HUES48 (cell line): ENCODE results near the gene IL17F.
A peak's percentile ranks its signal among the peaks of the same experiment; 100 is the strongest.

ENCODE experiments used
- H3K27ac ChIP-seq: one replicate; pipeline ENCODE4 v1.7.0; 2013; ENCODE audit warnings: low read depth, low read length, inconsistent platforms
- H3K27me3 ChIP-seq: 2 replicates; pipeline ENCODE4 v1.6.1; 2013; ENCODE audit warnings: mild to moderate bottlenecking, low read length; ENCODE audit not compliant: control insufficient read depth, insufficient read depth
- H3K36me3 ChIP-seq: 2 replicates; pipeline ENCODE4 v1.6.1; 2013; ENCODE audit warnings: low read length; ENCODE audit not compliant: control insufficient read depth, insufficient read depth
- H3K4me1 ChIP-seq: 2 replicates; pipeline ENCODE4 v1.6.1; 2013; ENCODE audit warnings: mild to moderate bottlenecking, low read length; ENCODE audit not compliant: control insufficient read depth, insufficient read depth
- H3K4me3 ChIP-seq: 2 replicates; pipeline ENCODE4 v1.5.1; 2013; ENCODE audit warnings: mild to moderate bottlenecking, low read depth, low read length
- H3K9ac ChIP-seq: 2 replicates; pipeline ENCODE4 v1.6.1; 2013; ENCODE audit warnings: mild to moderate bottlenecking, low read depth, low read length, moderate library complexity
- H3K9me3 ChIP-seq: 2 replicates; pipeline ENCODE4 v1.6.1; 2013; ENCODE audit warnings: low read length; ENCODE audit not compliant: control insufficient read depth, insufficient read depth

The IL17F gene

DNA sequence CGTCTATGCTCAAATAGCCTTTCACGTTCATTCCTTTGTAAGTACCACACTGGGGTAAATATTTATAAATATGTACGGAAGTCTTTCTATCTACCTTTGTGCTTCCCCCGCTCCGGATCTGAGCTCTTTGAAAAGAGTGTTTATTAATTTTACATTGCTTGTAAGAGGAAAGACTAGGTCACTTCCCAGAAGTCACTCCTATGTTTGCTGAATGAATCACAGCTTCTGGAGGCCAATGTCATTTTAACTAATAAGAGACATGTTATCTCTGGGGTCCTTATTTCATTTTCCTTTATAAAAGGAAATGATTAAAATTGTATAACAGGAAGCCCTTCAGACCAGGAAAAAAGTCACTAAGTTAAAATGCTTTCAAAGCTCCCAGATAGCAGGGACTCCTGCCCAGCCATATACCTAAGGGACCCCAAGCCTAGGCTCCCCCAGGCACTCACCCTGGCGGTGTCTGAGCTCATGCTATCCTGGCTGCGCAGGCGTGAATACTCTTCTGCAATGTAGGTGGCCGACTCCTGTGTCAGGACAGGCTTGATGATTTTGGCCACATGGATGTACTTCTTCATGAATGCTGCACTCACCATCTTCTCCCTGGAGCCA is 27.7 kb upstream of the IL17F start:
- Histone ChIP-seq H3K4me3 (no peak overlapping the region), H3K36me3 (peaks cover 99% of the 10 kb centered on the region)

DNA sequence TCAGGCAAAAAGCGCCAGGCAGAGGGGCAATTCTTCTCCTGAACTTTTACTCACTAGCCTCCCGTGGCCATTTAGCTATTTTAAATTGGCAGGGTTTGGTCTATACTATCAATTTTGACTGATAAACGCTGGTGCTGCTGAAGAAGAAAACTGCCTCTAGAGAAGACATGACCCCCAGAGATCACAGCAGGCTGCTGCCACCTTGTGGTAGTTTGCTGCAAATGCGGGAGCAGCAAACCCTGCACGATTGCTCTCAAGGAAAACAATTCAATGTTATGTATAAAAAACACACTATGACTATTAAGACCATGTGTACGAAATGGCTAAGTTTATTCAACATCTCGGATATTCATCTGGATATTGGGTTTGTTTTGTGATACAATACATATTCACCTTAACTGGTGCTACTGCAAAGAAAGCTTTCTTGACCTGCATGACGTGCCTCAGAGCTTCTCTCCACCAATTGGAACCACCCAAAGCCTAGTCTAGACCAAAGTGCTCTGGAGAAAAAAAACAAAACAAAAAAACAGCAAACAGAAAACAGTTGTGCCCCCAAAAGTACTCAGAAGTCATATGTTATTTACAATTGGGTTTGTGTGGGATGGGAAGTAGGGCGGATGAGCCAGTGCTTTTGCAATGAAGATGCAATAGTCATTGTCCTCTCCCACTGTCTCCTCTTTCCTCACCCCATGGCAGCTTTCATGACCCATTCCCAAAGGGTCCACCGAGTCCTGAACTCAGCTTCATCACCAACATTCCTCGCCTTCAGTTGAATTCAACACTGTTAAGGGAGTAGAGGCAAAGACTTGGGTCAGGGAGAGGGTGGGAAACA is 19.6 kb upstream of the IL17F start:
- peaks cover 84% of the 10 kb centered on the region for H3K36me3 ChIP-seq

More for the DNA sequence above, 27.7 kb upstream of the IL17F start:
- no peaks in the 10 kb centered on the region for H3K9me3 ChIP-seq
- no peaks in the 10 kb centered on the region for H3K4me1 ChIP-seq
- H3K27ac ChIP-seq: no peak overlapping the region
- no peaks in the 10 kb centered on the region for H3K27me3 ChIP-seq
- no peak overlapping the region for H3K9ac ChIP-seq

GRCh38 chr6:52262620-52263344 is 18.5 kb upstream of the IL17F start:
- H3K36me3 ChIP-seq: peaks cover 73% of the 10 kb centered on the region
- no peak overlapping the region for H3K4me3 ChIP-seq
- H3K9me3 ChIP-seq: no peaks in the 10 kb centered on the region
- no peaks in the 10 kb centered on the region for H3K4me1 ChIP-seq
- no peak overlapping the region for H3K9ac ChIP-seq
- H3K27ac ChIP-seq: no peak overlapping the region
- no peaks in the 10 kb centered on the region for H3K27me3 ChIP-seq

More for the DNA sequence above, 19.6 kb upstream of the IL17F start:
- no peak overlapping the region for H3K9ac ChIP-seq
- no peaks in the 10 kb centered on the region for H3K4me1 ChIP-seq
- H3K27me3 ChIP-seq: no peaks in the 10 kb centered on the region
- peak overlapping the region; percentile 0 for H3K27ac ChIP-seq
- no peak overlapping the region for H3K4me3 ChIP-seq
- no peaks in the 10 kb centered on the region for H3K9me3 ChIP-seq

DNA sequence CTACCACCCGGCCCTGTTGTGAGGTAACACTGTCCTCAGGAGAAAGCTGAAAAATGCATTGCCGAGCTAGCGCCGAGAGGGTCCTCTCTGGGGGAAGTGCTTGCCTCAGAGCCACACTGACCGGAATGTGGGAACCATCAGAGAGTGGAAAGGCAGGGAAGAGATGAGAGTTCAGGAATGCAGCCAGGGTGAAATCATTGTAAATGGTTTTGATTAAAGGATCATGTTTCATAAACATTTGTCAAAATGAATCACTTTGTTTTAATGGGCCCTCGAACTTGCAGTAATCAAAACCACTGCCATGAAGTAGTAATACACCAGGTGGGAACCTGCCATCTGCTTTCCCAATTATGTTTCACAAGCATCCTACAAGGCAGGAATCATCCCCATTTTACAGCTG is 16.9 kb upstream of the IL17F start:
- H3K4me3 ChIP-seq: no peak overlapping the region

DNA sequence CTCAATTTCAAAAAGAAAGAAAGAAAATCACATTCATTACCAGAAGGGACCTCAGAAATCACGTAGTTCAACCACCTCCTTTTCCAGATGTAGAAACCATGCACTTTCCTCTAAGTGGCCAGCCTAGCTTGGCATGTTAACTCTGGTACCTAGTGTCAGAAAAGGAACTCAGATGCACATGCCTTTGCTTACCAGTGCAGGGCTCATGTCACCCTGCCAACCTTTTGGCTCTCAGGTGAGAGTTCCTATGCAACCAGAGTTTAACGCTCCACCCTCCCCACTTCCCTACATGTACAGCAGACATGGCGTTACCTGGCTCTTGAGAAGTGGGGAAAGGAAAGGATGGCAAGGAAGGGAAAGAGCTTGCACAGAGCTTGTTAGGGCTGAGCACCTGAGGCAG is 16.3 kb upstream of the IL17F start:
- Histone ChIP-seq H3K36me3 (peaks cover 53% of the 10 kb centered on the region), H3K9ac (no peak overlapping the region), H3K4me3 (no peak overlapping the region), H3K27ac (no peak overlapping the region), H3K9me3 (no peaks in the 10 kb centered on the region), H3K4me1 (no peaks in the 10 kb centered on the region), H3K27me3 (no peaks in the 10 kb centered on the region)

More for the DNA sequence above, 16.9 kb upstream of the IL17F start:
- Histone ChIP-seq H3K36me3 (peaks cover 59% of the 10 kb centered on the region), H3K9ac (no peak overlapping the region), H3K9me3 (no peaks in the 10 kb centered on the region), H3K27me3 (no peaks in the 10 kb centered on the region), H3K27ac (no peak overlapping the region), H3K4me1 (no peaks in the 10 kb centered on the region)

- H3K27ac ChIP-seq: no peak overlapping the region
These were observed 11.1 kb upstream of the IL17F start for GRCh38 chr6:52255434-52255833.

GRCh38 chr6:52254731-52255378 is 10.6 kb upstream of the IL17F start:
- Histone ChIP-seq H3K27me3 (no peaks in the 10 kb centered on the region), H3K4me3 (no peak overlapping the region), H3K4me1 (no peaks in the 10 kb centered on the region), H3K9me3 (no peaks in the 10 kb centered on the region), H3K9ac (no peak overlapping the region), H3K36me3 (no peaks in the 10 kb centered on the region), H3K27ac (no peak overlapping the region)

More at GRCh38 chr6:52255434-52255833, 11.1 kb upstream of the IL17F start:
- Histone ChIP-seq H3K36me3 (peaks cover under 1% of the 10 kb centered on the region; the same call in 1 of the 2 replicates), H3K9me3 (no peaks in the 10 kb centered on the region), H3K27me3 (no peaks in the 10 kb centered on the region), H3K4me3 (no peak overlapping the region), H3K4me1 (no peaks in the 10 kb centered on the region), H3K9ac (no peak overlapping the region)

DNA sequence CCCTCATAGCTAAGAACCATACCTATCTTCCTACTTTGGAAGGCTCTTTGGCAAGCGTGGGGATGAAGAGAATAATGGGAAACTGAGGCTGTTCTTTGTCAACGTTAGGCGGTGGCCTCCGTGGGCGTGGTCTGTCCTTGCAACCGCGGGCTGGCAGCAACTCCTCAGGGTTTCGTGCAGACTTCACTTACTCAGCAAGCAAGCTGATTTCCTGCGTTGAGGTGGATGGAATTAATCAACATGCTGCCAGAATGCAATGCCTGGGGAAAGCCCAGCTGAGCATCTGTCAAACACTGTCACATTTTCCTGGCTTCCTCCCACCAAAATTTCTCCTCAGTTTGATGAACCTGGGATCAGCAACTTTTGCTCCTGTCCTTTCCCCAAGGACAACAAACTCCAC is 9.2 kb upstream of the IL17F start:
- H3K27ac ChIP-seq: no peak overlapping the region
- H3K36me3 ChIP-seq: no peaks in the 10 kb centered on the region
- H3K4me1 ChIP-seq: no peaks in the 10 kb centered on the region
- H3K27me3 ChIP-seq: no peaks in the 10 kb centered on the region
- no peak overlapping the region for H3K9ac ChIP-seq
- H3K4me3 ChIP-seq: no peak overlapping the region
- no peaks in the 10 kb centered on the region for H3K9me3 ChIP-seq

- Histone ChIP-seq H3K9me3 (no peaks in the 10 kb centered on the region), H3K27me3 (no peaks in the 10 kb centered on the region), H3K4me3 (no peak overlapping the region), H3K4me1 (no peaks in the 10 kb centered on the region), H3K36me3 (no peaks in the 10 kb centered on the region), H3K9ac (no peak overlapping the region), H3K27ac (no peak overlapping the region)
These were observed 6.8 kb upstream of the IL17F start for GRCh38 chr6:52251113-52251512.

GRCh38 chr6:52249078-52249477 is 4.8 kb upstream of the IL17F start:
- no peak overlapping the region for H3K27ac ChIP-seq
- H3K4me1 ChIP-seq: no peaks in the 10 kb centered on the region
- H3K9me3 ChIP-seq: no peaks in the 10 kb centered on the region
- no peak overlapping the region for H3K4me3 ChIP-seq
- H3K27me3 ChIP-seq: no peaks in the 10 kb centered on the region
- H3K9ac ChIP-seq: no peak overlapping the region
- H3K36me3 ChIP-seq: no peaks in the 10 kb centered on the region
